Stimulated activated naive B cell treated with anti-CD40 and anti-IgM and Interleukin-4, amounts not matched to agents 10 μg/mL and 1 μg/mL and 100 μg/mL, for 72 hours (primary cell): Measurements from ENCODE around the gene RNF103.

Experiments used
- ATAC-seq, 2 donors: fragments of 150-1000 bp; cut with Tn5 transposase; replicated peaks; 2 replicates each; pipeline ENCODE4 v1.10.0; 2021; ENCODE audit warnings: moderate library complexity in 1 of 2
- DNase-seq: peaks from one replicate; pipeline ENCODE4 v3.0.0; 2021
- H3K27ac Mint-ChIP-seq: one replicate; pipeline ENCODE4 v1.8.0; 2022; ENCODE audit warnings: mild to moderate bottlenecking, mixed read lengths
- H3K27me3 Mint-ChIP-seq, 2 donors: one replicate each; pipeline ENCODE4 v1.8.0; 2022; ENCODE audit warnings: mixed read lengths in 2 of 2
- H3K36me3 Mint-ChIP-seq, 2 donors: one replicate each; pipeline ENCODE4 v1.8.0; 2022; ENCODE audit warnings: mixed read lengths in 2 of 2, mild to moderate bottlenecking in 1 of 2
- H3K4me1 Mint-ChIP-seq, 2 donors: one replicate each; pipeline ENCODE4 v1.8.0; 2022; ENCODE audit warnings: mixed read lengths in 2 of 2, mild to moderate bottlenecking in 1 of 2
- H3K4me3 Mint-ChIP-seq, 2 donors: one replicate each; pipeline ENCODE4 v1.8.0; 2022; ENCODE audit warnings: mild to moderate bottlenecking in 2 of 2, mixed read lengths in 2 of 2, moderate library complexity in 1 of 2
- H3K9me3 Mint-ChIP-seq, 2 donors: one replicate each; pipeline ENCODE4 v1.8.0; 2022; ENCODE audit warnings: mixed read lengths in 2 of 2, mild to moderate bottlenecking in 1 of 2

Gene RNF103

DNA sequence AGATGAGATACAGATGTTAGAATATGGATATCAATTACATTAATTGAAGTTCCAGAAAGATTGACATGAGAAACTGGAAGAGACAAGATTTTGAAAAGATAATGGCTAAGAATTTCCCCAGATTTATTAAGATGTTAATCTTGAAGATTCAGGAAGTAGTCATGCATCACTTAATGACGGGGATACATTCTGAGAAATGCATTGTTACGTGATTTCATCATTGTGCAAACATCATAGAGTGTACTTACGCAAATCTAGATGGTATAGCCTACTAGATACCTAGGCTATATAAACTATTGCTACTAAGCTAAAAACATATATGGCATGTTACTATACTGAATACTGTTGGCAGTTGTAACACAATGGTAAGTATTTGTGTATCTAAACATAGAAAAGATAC, 53.6 kb downstream of the RNF103 start:
- Mint-ChIP-seq H3K9me3 (no peaks in the 10 kb centered on the region), H3K4me3 (no peak overlapping the region), H3K27me3 (no peaks in the 10 kb centered on the region), H3K36me3 (no peaks in the 10 kb centered on the region), H3K27ac (no peak overlapping the region), H3K4me1 (no peaks in the 10 kb centered on the region)
- ATAC-seq: no peak
- DNase-seq: no peak

DNA sequence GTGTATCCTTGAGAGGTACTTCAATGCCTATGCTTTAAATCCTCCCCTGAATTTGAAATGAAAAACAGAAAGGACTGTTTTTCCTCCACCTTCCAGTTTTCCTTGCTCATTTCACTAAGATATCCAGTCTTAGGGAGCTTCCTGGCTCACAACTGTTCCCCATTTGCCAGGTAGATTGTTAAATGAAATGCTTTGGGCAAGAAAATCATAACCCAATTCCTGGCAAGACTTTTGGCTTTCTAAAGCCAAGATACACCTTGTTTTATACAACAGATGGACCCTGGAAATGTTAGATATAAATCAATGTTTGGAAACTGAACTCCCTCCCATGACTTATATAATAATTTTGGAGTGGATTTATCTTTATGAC, 56.9 kb downstream of the RNF103 start:
- peaks cover 2 to 15% of the 10 kb centered on the region in 2 donors for H3K36me3 Mint-ChIP-seq
- H3K27me3 Mint-ChIP-seq: no peaks in the 10 kb centered on the region
- H3K4me1 Mint-ChIP-seq: peaks cover 14 to 18% of the 10 kb centered on the region in 2 donors
- ATAC-seq: no peak
- no peak overlapping the region for H3K4me3 Mint-ChIP-seq
- no peak for DNase-seq
- peaks cover 4 to 5% of the 10 kb centered on the region in 2 donors for H3K9me3 Mint-ChIP-seq
- no peak overlapping the region for H3K27ac Mint-ChIP-seq

DNA sequence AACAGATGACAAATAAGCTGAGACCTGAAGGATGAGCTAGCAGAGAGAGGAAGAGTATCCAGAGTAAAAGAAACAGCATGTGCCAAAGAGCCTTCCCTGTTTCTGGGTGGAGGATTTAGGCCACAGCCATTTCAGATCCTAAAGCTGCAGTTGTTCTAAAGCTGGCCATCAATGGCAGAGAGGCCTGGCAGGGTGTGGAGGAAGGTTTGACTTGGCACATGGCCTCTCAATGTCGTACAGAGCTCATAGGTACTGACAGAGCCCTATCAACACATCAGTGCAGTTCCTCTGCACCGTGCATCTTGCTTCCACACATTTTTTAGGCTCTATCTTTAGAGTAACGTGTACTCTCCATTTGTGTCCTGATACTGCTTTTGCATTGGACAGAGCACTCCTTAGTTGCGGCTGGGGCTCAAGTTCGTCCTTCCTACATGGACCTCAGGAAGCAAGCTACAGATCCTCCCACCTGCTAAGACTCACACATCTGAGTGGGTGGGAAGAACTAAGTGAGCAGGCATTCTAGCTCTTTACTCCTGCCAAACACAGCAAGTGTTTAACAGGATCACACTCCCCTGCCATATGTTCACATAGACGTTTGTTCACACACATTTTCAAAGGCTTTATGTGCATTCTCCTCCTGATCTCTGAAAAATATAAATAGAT, 57.4 kb downstream of the RNF103 start:
- peaks cover 2 to 15% of the 10 kb centered on the region in 2 donors for H3K36me3 Mint-ChIP-seq
- no peaks in the 10 kb centered on the region for H3K27me3 Mint-ChIP-seq
- no peak overlapping the region for H3K27ac Mint-ChIP-seq
- ATAC-seq: no peak
- H3K9me3 Mint-ChIP-seq: peaks cover 4 to 5% of the 10 kb centered on the region in 2 donors
- H3K4me1 Mint-ChIP-seq: peaks cover 18 to 23% of the 10 kb centered on the region in 2 donors
- no peak for DNase-seq
- no peak overlapping the region for H3K4me3 Mint-ChIP-seq

DNA sequence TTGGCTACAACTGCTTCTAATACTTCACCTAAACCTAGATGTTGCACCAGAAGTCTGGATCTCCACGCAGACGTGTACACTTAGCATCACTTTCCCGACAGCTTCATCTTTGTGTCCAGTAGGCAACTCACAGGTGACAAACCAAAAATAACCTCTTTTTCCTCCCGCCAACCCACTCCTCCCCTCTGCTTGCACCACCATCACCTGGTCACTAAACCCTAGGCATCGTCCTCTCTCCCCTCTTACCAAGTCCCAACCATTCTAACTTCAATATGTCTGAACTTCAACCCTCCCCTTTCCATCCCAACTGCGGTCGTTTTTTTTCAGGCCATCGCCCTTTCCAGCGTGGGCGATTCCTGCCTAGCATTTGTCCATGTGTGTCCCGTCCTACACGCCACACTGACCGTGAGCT, 60.0 kb downstream of the RNF103 start:
- peaks cover 4 to 5% of the 10 kb centered on the region in 2 donors for H3K9me3 Mint-ChIP-seq
- H3K4me3 Mint-ChIP-seq: peak overlapping the region; percentile 92 to 97
- no peak for ATAC-seq
- no peaks in the 10 kb centered on the region for H3K27me3 Mint-ChIP-seq
- no peak for DNase-seq
- peak overlapping the region; percentile 99 for H3K27ac Mint-ChIP-seq
- H3K36me3 Mint-ChIP-seq: peaks cover 7 to 20% of the 10 kb centered on the region in 2 donors
- H3K4me1 Mint-ChIP-seq: peaks cover 23 to 25% of the 10 kb centered on the region in 2 donors

DNA sequence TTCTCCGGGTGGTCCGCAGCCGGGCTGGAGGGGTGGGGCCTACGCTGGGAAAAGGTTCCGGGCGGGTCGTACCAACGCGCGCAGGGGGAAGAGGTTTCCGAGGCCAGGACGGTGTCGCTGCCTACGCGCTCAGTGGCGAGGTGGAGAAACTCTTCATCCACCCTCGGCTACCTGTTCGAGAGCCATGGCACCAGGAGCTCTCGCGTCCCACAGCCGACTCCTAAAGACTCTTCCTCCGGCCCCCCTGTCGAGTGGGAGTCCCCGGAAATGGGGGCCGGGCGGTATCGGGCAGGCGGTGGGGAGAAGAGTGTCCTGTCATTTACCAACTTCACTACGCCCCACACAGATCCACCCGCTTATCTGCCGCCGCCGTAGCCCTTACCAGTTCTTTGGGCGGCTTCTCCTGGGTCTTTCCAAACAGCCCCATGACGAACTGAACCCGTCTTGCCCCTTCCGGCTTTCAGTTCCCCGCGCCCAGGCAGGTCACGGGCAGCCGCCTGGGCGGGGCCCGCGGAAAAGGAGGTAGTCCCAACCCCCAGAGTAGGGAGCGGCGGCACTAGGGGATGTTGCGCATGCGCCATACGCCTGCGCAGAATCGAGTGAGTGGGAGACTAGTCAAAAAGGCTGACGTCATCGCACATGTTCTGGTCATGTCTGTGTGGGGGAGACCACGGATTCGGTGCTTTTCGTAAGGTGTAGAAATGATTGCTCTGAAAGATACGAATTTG, 60.6 kb downstream of the RNF103 start, which contains the start of gene CHMP3:
CHMP3 (minus strand) TSS at position 522 of the 728 bp plus-strand sequence; CDS start at position 427, 95 bp downstream.
- ATAC-seq (peak; percentile 94), DNase-seq (peak; percentile 99)
- peaks cover 11 to 20% of the 10 kb centered on the region in 2 donors for H3K36me3 Mint-ChIP-seq
- peak within 1 kb of the TSS; percentile 92 to 97 for H3K4me3 Mint-ChIP-seq
- peaks cover 4 to 6% of the 10 kb centered on the region in 2 donors for H3K9me3 Mint-ChIP-seq
- H3K27ac Mint-ChIP-seq: peak within 1 kb of the TSS; percentile 99
- peaks cover 23 to 25% of the 10 kb centered on the region in 2 donors for H3K4me1 Mint-ChIP-seq
- H3K27me3 Mint-ChIP-seq: no peaks in the 10 kb centered on the region

DNA sequence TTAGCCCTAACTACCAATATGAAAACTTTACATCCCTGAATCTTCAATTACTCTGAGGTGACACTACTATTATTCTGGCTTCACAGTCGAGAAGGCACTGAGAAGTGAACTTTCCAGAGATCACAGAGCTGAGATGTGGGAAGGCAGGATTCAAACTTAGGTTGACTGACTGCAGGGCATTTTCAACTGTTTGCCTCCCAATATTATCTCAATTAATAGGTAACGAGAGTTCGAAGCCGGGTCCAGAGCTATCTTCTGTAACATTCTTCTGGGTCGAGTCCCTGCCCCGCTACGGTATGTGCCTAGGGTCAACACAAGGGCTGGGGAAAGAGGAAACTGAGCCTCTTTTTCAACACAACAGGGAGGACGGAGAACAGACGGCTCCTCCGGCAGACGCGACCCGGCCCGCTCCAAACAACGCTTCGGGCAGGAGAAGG, 61.2 kb downstream of the RNF103 start:
- Mint-ChIP-seq H3K27ac (peak overlapping the region; percentile 99), H3K27me3 (no peaks in the 10 kb centered on the region), H3K4me3 (peak overlapping the region; percentile 92 to 97), H3K4me1 (peaks cover 23 to 25% of the 10 kb centered on the region in 2 donors), H3K9me3 (peaks cover 4 to 6% of the 10 kb centered on the region in 2 donors), H3K36me3 (peaks cover 11 to 20% of the 10 kb centered on the region in 2 donors)
- ATAC-seq (peak in 1 of 2 donors; percentile 35), DNase-seq (no peak)

DNA sequence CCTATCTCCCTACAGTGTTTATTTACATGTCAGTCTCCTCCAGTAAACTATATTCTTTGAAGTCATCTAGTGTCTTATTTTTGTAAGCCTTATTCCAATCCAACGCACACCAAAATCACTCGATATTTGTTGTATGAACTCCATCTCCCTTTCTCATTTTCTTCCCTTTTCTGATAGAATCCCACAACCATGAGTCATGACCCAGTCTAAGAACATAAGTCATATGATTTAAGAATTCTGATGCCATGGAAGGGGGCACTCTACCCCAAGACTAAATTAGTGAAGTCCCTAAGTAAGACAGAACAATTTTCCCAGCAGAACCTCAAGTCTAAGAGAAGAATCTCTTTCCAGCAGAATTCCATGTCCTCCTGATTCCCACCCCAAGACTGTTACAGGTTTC, 65.8 kb downstream of the RNF103 start:
- ATAC-seq (no peak), DNase-seq (no peak)
- no peaks in the 10 kb centered on the region for H3K27me3 Mint-ChIP-seq
- peaks cover 16 to 17% of the 10 kb centered on the region in 2 donors for H3K4me1 Mint-ChIP-seq
- no peak overlapping the region for H3K4me3 Mint-ChIP-seq
- peaks cover 11 to 14% of the 10 kb centered on the region in 2 donors for H3K36me3 Mint-ChIP-seq
- H3K9me3 Mint-ChIP-seq: peaks cover 0 to 2% of the 10 kb centered on the region in 2 donors
- H3K27ac Mint-ChIP-seq: no peak overlapping the region

DNA sequence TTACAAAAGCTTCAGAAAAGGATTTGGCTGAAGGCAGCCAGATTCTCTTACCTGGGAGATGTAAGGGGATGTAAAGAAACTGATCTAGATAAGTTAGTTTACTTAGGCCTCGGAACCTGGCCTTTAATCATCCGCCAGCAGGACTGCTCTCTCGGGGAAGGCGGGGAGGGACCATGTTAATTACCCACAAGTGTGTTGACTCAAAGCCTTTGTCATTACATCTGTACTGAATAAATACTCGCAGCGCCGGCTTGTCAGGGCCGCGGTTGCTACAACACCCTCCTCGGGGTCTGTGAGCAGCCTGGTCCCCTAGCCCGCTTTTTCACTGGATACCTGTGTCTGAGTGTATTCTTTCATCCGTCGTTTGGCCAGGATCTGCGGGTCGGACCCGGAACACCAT, 67.2 kb downstream of the RNF103 start:
- Mint-ChIP-seq H3K9me3 (peaks cover 0 to 2% of the 10 kb centered on the region in 2 donors), H3K27ac (no peak overlapping the region), H3K36me3 (peaks cover 16 to 19% of the 10 kb centered on the region in 2 donors), H3K4me1 (peaks cover 15 to 18% of the 10 kb centered on the region in 2 donors), H3K4me3 (no peak overlapping the region), H3K27me3 (no peaks in the 10 kb centered on the region)
- DNase-seq (no peak), ATAC-seq (no peak)
